HEK293T (cell line): ENCODE measurements around the gene MT1E.

Experiments
- CTCF ChIA-PET: fragments of 350-600 bp; formaldehyde crosslinking; extraction: SDS; loops from one replicate; lab custom pipeline; 2021; ENCODE audit warnings: antibody characterized with exemption, inconsistent platforms; lab: Yijun Ruan, JAX
- POLR2A ChIA-PET: fragments of 350-600 bp; formaldehyde crosslinking; extraction: SDS; loops from one replicate; lab custom pipeline; 2020; ENCODE audit warnings: antibody characterized with exemption, inconsistent platforms; lab: Yijun Ruan, JAX
- DNase-seq: peaks from one replicate; pipeline ENCODE4 v3.0.0; 2012; ENCODE audit warnings: mixed read lengths; ENCODE audit errors: extremely low spot score
- ARNT ChIP-seq: fragments of 450-650 bp; IDR thresholded peaks from 2 replicates; pipeline ENCODE4 v1.6.1; 2017; ENCODE audit warnings: mild to moderate bottlenecking
- BHLHE40 ChIP-seq: fragments of 450-650 bp; IDR thresholded peaks from 2 replicates; pipeline ENCODE4 v1.6.1; 2016; ENCODE audit warnings: mild to moderate bottlenecking, moderate library complexity, borderline replicate concordance
- CTBP1 ChIP-seq: fragments of 450-650 bp; IDR thresholded peaks from 2 replicates; pipeline ENCODE4 v1.6.1; 2016; ENCODE audit warnings: borderline replicate concordance
- ELF4 ChIP-seq: fragments of 450-650 bp; IDR thresholded peaks from 2 replicates; pipeline ENCODE4 v1.6.1; 2017; ENCODE audit warnings: antibody characterized with exemption
- FOXA1 ChIP-seq: fragments of 450-650 bp; IDR thresholded peaks from 2 replicates; pipeline ENCODE4 v1.6.1; 2016; ENCODE audit warnings: mild to moderate bottlenecking
- FOXK2 ChIP-seq: fragments of 450-650 bp; IDR thresholded peaks from 2 replicates; pipeline ENCODE4 v1.6.1; 2016; ENCODE audit warnings: mild to moderate bottlenecking
- FOXM1 ChIP-seq: fragments of 450-650 bp; IDR thresholded peaks from 2 replicates; pipeline ENCODE4 v1.6.1; 2017; ENCODE audit warnings: mild to moderate bottlenecking, borderline replicate concordance
- HDGF ChIP-seq: fragments of 450-650 bp; IDR thresholded peaks from 2 replicates; pipeline ENCODE4 v1.6.1; 2017; ENCODE audit warnings: antibody characterized with exemption, borderline replicate concordance
- L3MBTL2 ChIP-seq: fragments of 450-650 bp; conservative IDR thresholded peaks from 2 replicates; pipeline ENCODE4 v1.6.1; 2016; ENCODE audit warnings: mild to moderate bottlenecking
- LEF1 ChIP-seq: fragments of 450-650 bp; IDR thresholded peaks from 2 replicates; pipeline ENCODE4 v1.6.1; 2017; ENCODE audit warnings: mild to moderate bottlenecking, borderline replicate concordance
- NFRKB ChIP-seq: fragments of 450-650 bp; IDR thresholded peaks from 2 replicates; pipeline ENCODE4 v1.6.1; 2016; ENCODE audit warnings: mild to moderate bottlenecking, moderate library complexity
- PKNOX1 ChIP-seq: fragments of 450-650 bp; IDR thresholded peaks from 2 replicates; pipeline ENCODE4 v1.6.1; 2016
- SP1 ChIP-seq: fragments of 450-650 bp; IDR thresholded peaks from 2 replicates; pipeline ENCODE4 v1.6.1; 2017
- SUZ12 ChIP-seq: fragments of 450-650 bp; IDR thresholded peaks from 2 replicates; pipeline ENCODE4 v1.6.1; 2016; ENCODE audit warnings: mild to moderate bottlenecking
- TARDBP ChIP-seq: fragments of 450-650 bp; IDR thresholded peaks from 2 replicates; pipeline ENCODE4 v1.6.1; 2016
- ZNF384 ChIP-seq: fragments of 450-650 bp; IDR thresholded peaks from 2 replicates; pipeline ENCODE4 v1.6.1; 2016

Gene MT1E

DNA sequence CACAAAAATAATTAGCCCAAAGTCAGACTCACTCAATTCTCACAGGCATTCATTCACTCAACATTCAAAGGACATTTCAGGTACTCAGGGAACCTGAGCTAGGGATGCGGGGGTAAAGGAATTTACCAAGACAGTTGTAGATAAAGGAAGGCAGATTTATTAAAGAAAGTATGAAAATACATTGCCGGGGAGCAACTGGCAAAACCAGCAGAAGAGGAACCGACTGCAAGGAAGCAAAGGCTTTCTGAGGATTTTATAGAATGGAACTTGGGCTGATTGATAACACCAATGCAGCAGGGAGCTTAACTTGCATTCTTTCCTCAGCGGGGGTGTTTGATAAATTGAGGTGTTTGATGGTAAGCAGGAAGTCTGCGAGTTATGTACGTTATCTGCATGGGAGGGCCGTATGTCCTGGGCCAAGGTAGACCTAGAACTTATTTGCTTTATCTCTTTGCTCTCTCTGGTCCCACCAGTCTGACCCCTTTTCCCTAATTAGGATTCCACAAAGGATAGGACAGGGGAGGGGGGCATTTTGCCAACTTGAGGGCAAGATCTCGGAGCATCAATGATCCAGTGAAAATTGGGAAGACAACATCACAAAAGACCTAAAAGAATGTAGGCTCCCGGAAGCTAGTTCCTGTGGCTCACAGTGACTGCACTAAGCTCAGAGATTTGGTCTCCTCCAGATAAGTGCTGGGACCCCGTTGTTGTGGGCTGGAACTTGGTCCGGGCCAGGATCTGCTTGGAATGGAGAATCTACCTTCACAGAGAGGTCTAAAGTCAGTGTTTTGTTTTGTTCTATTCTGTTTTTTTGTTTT, 42.0 kb upstream of the MT1E start:
- ChIA-PET POLR2A (no interaction called here), CTCF (no interaction called here)
- TF ChIP-seq FOXA1 = no peak
- no peak for TF ChIP-seq BHLHE40
- no peak for TF ChIP-seq ELF4
- TF ChIP-seq L3MBTL2 = no peak
- no peak for TF ChIP-seq SP1
- TF ChIP-seq PKNOX1 = no peak
- no peak for TF ChIP-seq FOXK2
- no peak for TF ChIP-seq ARNT
- TF ChIP-seq SUZ12 = no peak
- no peak for TF ChIP-seq TARDBP
- TF ChIP-seq ZNF384 = no peak
- TF ChIP-seq NFRKB = no peak
- TF ChIP-seq CTBP1 = no peak
- no peak for TF ChIP-seq LEF1
- no peak for DNase-seq

- TF ChIP-seq ZNF384 = no peak
- ChIA-PET POLR2A (no interaction called here), CTCF (no interaction called here)
- DNase-seq = no peak
These were observed 41.3 kb upstream of the MT1E start for GRCh38 chr16:56584276-56584675.

DNA sequence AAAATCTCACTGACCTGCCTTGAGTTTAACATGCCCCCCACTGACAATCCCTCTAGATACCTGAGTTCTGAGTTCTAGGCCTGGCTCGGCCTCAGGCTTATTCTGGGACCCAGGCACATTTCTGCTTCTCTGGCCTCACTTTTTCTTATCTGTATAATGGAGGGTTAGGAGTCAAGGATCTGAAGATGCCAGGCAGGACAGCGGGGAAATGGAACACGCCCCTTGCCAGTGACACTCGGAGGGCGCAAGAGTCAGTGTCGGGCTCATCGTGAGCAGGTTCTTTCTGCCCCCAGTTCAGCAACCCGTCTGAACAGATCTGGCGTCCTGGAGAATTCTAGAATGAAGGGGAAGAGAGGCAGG, 36.8 kb upstream of the MT1E start:
- ChIA-PET CTCF (no interaction called here), POLR2A (no interaction called here)
- no peak for TF ChIP-seq FOXK2
- TF ChIP-seq LEF1 = no peak
- TF ChIP-seq SP1 = no peak
- no peak for TF ChIP-seq ZNF384
- TF ChIP-seq HDGF = no peak
- no peak for TF ChIP-seq FOXA1
- no peak for TF ChIP-seq ARNT
- no peak for TF ChIP-seq NFRKB
- no peak for TF ChIP-seq SUZ12
- no peak for TF ChIP-seq L3MBTL2
- no peak for TF ChIP-seq ELF4
- TF ChIP-seq PKNOX1 = no peak
- no peak for DNase-seq

- ChIA-PET CTCF (no interaction called here), POLR2A (no interaction called here)
- TF ChIP-seq FOXA1 (no peak), CTBP1 (no peak), SP1 (no peak), FOXM1 (no peak), PKNOX1 (no peak), LEF1 (no peak), BHLHE40 (no peak), ELF4 (no peak), TARDBP (no peak)
- DNase-seq = no peak
These were observed 36.2 kb upstream of the MT1E start, which contains the start of gene MT3 for GRCh38 chr16:56589141-56590039. MT3 (plus strand) TSS chr16:56589528; CDS start chr16:56589591, 63 bp downstream.

- TF ChIP-seq SUZ12 (no peak), PKNOX1 (no peak), TARDBP (no peak), SP1 (no peak), CTBP1 (no peak), FOXM1 (no peak), ARNT (no peak), L3MBTL2 (no peak), LEF1 (no peak), HDGF (no peak), FOXA1 (no peak), BHLHE40 (no peak), NFRKB (no peak), ZNF384 (no peak), ELF4 (no peak), FOXK2 (no peak)
These were observed 34.1 kb upstream of the MT1E start for GRCh38 chr16:56591377-56592060.

More at GRCh38 chr16:56591377-56592060, 34.1 kb upstream of the MT1E start:
- POLR2A ChIA-PET = interaction anchor here (1.3 kb wide), 1 partner anchor 17 kb away, joined by 4 read pairs; the partner anchor contains the start of gene MT2A
- no peak for DNase-seq
- CTCF ChIA-PET = interaction anchor here (0.7 to 1.3 kb wide), 3 partner anchors 9 to 571 kb away, joined by 4 to 5 read pairs (median 4); no protein-coding TSS in a partner anchor
